ENCODE measurements around the gene AMH.

The AMH gene

GRCh38 chr19:2282862-2283237 is 33.7 kb downstream of the AMH start:
- DNase-seq (ENCODE audit: extremely low read depth in 1 of 2, low read depth in 1 of 2) = no peak

GRCh38 chr19:2283835-2284507 is 34.8 kb downstream of the AMH start:
- DNase-seq (ENCODE audit: extremely low read depth in 1 of 2, low read depth in 1 of 2) = no peak

GRCh38 chr19:2286402-2287140 is 37.4 kb downstream of the AMH start:
- DNase-seq (ENCODE audit: extremely low read depth in 1 of 2, low read depth in 1 of 2) = no peak

GRCh38 chr19:2287585-2288337 is 38.6 kb downstream of the AMH start:
- DNase-seq (ENCODE audit: extremely low read depth in 1 of 2, low read depth in 1 of 2) = no peak

- no peak for DNase-seq (ENCODE audit: extremely low read depth in 1 of 2, low read depth in 1 of 2)
These were observed 39.3 kb downstream of the AMH start for GRCh38 chr19:2288338-2288817.

GRCh38 chr19:2288818-2289713 is 39.9 kb downstream of the AMH start:
- DNase-seq (ENCODE audit: extremely low read depth in 1 of 2, low read depth in 1 of 2) = no peak

- no peak for DNase-seq (ENCODE audit: extremely low read depth in 1 of 2, low read depth in 1 of 2)
These were observed 40.8 kb downstream of the AMH start for GRCh38 chr19:2289714-2290435.

- no peak for DNase-seq (ENCODE audit: extremely low read depth in 1 of 2, low read depth in 1 of 2)
These were observed 41.5 kb downstream of the AMH start for GRCh38 chr19:2290441-2291184.

- no peak for DNase-seq (ENCODE audit: extremely low read depth in 1 of 2, low read depth in 1 of 2)
These were observed 42.1 kb downstream of the AMH start for GRCh38 chr19:2291185-2291751.

GRCh38 chr19:2294687-2295335 is 45.7 kb downstream of the AMH start:
- DNase-seq (ENCODE audit: extremely low read depth in 1 of 2, low read depth in 1 of 2) = no peak

GRCh38 chr19:2296141-2296540 is 47.0 kb downstream of the AMH start:
- DNase-seq (ENCODE audit: extremely low read depth in 1 of 2, low read depth in 1 of 2) = no peak

GRCh38 chr19:2300533-2300932 is 51.4 kb downstream of the AMH start:
- no peak for DNase-seq (ENCODE audit: extremely low read depth in 1 of 2, low read depth in 1 of 2)

Data from activated CD8-positive, alpha-beta memory T cell treated with anti-CD3 and anti-CD28 coated beads for 1 hour (primary cell).